Mucosa of descending colon (tissue), 3 donors: ENCODE measurements around the gene FNDC3B. TPM values are rescaled to one million over a fixed set of nuclear protein-coding genes. Genes with fewer than 3 reads are reported as not detected.

Source experiments
- ATAC-seq: fragments of 200-7000 bp; cut with Tn5 transposase; one replicate; pipeline ENCODE4 v1.9.1; 2020; ENCODE audit warnings: mild to moderate bottlenecking, moderate library complexity
- DNase-seq, 3 donors: peaks; one replicate each; pipeline ENCODE4 v3.0.0-alpha.2; 2020
- H3K36me3 ChIP-seq: fragments of 200-600 bp; one replicate; pipeline ENCODE4 v1.8.0; 2021; ENCODE audit warnings: low read depth, mild to moderate bottlenecking
- H3K4me1 ChIP-seq: fragments of 200-600 bp; one replicate; pipeline ENCODE4 v1.8.0; 2021; ENCODE audit warnings: low read depth, mild to moderate bottlenecking
- H3K4me3 ChIP-seq: fragments of 200-600 bp; one replicate; pipeline ENCODE4 v1.8.0; 2021; ENCODE audit warnings: mild to moderate bottlenecking
- H3K9me3 ChIP-seq: fragments of 200-600 bp; one replicate; pipeline ENCODE4 v1.8.0; 2021; ENCODE audit warnings: mild to moderate bottlenecking
- intact Hi-C, 2 donors: fragments of 100-400 bp; cut with DNase I in 1 of 2; cut with micrococcal nuclease in 1 of 2; formaldehyde crosslinking; loops; one replicate each; pipeline versions ENCODE4 v1.11.0 to v1.11.1; 2022; cut with DNase I, micrococcal nuclease
- total RNA-seq, 3 donors: library from RNA; stranded (reverse); fragmentation: NEBNext Ultra II Directional in 2 of 3; extraction: Animal tissue kit (Norgen Biotek cat#: 25700) in 2 of 3; gene quantifications; one replicate each; pipeline versions ENCODE4 v1.2.1 to v1.2.4, GENCODE V29; 2021 to 2023
- TF ChIP-seq, protein P1 (sequence below): fragments of 200-600 bp; IDR thresholded peaks from one replicate; pipeline ENCODE4 v1.8.0; 2022; ENCODE audit warnings: antibody characterized with exemption, mild to moderate bottlenecking
- donor health status: DM: no; HTN: no; CAD: no; lungs with moderate emphysema.
- donor health status: DM: no; HTN: no; CAD: no.
- donor health status: DM: no; HTN: yes; CAD: no.

Gene FNDC3B
- total RNA-seq, 3 donors from 2014 or later: 107 to 132 (median 126) TPM

DNA sequence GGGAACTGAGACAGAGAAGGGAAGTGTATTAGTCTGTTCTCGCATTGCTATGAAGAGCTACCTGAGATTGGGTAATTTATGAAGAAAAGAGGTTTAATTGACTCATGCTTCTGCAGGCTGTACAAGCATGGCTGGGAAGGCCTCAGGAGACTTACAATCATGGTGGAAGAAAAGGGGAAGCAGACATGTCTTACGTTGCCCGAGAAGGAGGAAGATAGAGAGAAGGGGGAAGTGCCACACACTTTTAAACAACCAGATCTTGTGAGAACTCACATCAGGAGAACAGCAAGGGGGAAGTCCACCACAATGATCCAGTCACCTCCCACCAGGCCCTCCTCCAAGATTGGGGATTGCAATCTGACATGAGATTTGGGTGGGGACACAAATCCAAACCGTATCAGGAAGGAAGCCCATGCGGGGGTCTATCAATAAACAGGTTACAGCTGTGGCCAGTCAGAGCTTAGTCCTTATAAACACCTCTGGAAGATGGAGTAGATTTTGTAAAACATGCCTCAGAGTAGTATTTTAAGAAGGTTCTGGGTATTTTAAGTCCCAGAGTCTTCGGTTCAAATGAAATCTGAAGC, 254.9 kb downstream of the FNDC3B start:
- DNase-seq (no peak), ATAC-seq (no peak)
- Histone ChIP-seq H3K36me3 (no peaks in the 10 kb centered on the region), H3K4me1 (no peaks in the 10 kb centered on the region), H3K9me3 (no peaks in the 10 kb centered on the region), H3K4me3 (no peak overlapping the region)
- intact Hi-C loops: no loop called here
- TF ChIP-seq, protein P1, sequence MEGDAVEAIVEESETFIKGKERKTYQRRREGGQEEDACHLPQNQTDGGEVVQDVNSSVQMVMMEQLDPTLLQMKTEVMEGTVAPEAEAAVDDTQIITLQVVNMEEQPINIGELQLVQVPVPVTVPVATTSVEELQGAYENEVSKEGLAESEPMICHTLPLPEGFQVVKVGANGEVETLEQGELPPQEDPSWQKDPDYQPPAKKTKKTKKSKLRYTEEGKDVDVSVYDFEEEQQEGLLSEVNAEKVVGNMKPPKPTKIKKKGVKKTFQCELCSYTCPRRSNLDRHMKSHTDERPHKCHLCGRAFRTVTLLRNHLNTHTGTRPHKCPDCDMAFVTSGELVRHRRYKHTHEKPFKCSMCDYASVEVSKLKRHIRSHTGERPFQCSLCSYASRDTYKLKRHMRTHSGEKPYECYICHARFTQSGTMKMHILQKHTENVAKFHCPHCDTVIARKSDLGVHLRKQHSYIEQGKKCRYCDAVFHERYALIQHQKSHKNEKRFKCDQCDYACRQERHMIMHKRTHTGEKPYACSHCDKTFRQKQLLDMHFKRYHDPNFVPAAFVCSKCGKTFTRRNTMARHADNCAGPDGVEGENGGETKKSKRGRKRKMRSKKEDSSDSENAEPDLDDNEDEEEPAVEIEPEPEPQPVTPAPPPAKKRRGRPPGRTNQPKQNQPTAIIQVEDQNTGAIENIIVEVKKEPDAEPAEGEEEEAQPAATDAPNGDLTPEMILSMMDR: no peak

DNA sequence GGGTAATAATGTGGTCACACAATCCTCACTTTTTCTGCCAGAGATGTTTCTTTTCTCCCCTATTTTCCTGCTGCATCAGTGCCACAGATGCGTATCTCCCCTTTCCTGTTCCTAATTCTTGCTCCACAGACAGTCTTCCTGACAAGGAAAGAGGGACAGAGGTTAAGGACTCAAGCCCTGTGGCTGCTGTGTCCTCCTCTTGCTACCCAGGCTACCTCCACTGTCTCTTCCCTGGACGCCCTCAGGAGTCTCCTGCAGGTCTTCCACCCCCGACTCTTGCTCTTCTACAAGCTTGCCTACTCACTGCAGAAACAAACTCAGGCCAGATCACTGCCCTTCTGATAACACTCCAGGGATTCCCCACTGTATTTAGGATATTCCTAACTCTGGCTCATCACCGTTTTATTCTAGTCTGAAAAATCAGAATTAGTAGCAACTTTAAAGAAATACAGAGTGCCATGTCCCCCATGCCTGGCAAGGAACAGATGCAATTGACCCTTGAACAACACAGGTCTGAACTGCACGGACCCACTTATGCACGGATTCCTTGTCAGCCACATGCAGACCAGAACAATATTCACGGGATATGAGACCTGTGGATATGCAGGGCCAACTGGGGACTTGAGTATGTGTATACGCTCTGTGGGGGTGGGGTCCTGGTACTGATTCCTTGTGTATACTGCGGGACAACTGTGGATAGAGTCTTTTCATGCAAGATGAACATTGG, 257.0 kb downstream of the FNDC3B start:
- H3K4me1 ChIP-seq: no peaks in the 10 kb centered on the region

DNA sequence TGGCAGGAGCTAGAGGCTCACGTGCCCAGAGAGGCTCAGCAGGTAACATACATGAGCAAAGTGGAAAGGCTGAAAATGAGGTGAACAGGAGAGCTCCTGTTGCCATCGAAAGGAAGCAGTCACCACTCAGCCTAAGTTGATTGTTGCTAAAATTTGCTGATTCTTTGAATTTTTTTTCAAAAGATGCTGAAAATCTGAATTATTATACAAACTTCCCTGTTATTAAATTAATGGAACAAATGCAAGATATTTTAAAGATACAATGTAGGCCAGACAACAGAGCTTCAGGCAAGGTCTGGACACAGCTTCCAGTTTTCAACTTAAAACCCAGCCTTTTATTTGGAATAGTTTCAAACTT, 257.6 kb downstream of the FNDC3B start:
- Histone ChIP-seq H3K4me1 (no peaks in the 10 kb centered on the region), H3K9me3 (no peaks in the 10 kb centered on the region), H3K36me3 (no peaks in the 10 kb centered on the region), H3K4me3 (no peak overlapping the region)
- ATAC-seq (no peak), DNase-seq (no peak)
- intact Hi-C loops: no loop called here
- TF ChIP-seq, protein P1: no peak

More for the DNA sequence above, 257.0 kb downstream of the FNDC3B start:
- ATAC-seq: no peak
- Histone ChIP-seq H3K36me3 (no peaks in the 10 kb centered on the region), H3K4me3 (no peak overlapping the region), H3K9me3 (no peaks in the 10 kb centered on the region)
- DNase-seq: no peak
- intact Hi-C loops: no loop called here
- TF ChIP-seq, protein P1: no peak

DNA sequence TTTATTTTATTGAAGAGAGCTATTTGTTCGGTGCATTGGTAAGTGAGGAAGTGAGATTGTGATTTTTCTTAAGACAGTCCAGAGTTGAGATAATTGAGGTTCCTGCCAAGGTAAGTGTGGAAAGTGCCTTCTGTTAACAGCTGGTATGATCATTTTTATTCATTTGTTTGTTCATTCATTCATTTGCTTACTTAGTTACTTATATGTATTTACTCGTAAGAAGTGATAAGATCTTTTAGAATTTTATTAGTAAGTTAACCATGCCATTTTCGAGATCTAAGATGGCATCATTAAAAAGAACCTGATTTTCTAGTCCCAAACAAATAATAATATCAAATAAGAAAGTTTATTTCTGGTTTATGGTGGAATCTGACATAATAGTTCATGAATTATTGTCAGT, 258.9 kb downstream of the FNDC3B start:
- H3K9me3 ChIP-seq: no peaks in the 10 kb centered on the region
- no peak overlapping the region for H3K4me3 ChIP-seq
- DNase-seq (no peak), ATAC-seq (no peak)
- H3K36me3 ChIP-seq: no peaks in the 10 kb centered on the region
- intact Hi-C loops: no loop called here
- no peaks in the 10 kb centered on the region for H3K4me1 ChIP-seq
- TF ChIP-seq, protein P1: no peak

DNA sequence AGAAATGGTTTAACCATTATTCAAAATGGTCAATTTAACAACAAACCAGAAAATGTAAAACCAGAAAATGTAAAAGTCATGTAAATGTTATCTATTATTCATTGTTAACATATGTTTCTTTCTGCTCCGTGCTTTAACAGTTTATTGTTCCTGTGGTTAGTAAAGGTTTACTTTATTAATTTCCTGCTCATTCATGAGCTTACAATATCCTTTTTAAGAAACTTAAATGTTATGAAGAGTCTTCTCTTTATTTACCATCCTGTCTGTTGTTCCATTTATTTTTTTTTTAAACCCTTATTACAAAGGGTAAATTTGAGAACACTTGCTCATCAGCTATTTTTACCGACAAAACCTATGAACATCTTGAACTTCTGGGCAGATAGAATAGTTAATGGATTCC, 260.8 kb downstream of the FNDC3B start:
- DNase-seq: no peak
- H3K4me1 ChIP-seq: peaks cover under 1% of the 10 kb centered on the region
- H3K36me3 ChIP-seq: no peaks in the 10 kb centered on the region
- ATAC-seq: no peak
- H3K9me3 ChIP-seq: no peaks in the 10 kb centered on the region
- intact Hi-C loops: no loop called here
- H3K4me3 ChIP-seq: no peak overlapping the region
- TF ChIP-seq, protein P1: no peak
